ENCODE data around the gene TMEM252. TPM values are rescaled to one million over a fixed set of nuclear protein-coding genes. Genes with fewer than 3 reads are reported as not detected.

The TMEM252 gene
- total and polyA plus RNA-seq, 2 experiments from 2014 or later, result 0.76 TPM; not detected in 1

- no peak for TF ChIP-seq CTCF (IDR thresholded peaks at IDR 0.05; ENCODE audit: low read depth, low read length)
- Histone ChIP-seq H3K27me3 (no peaks in the 10 kb centered on the region), H3K4me3 (no peak overlapping the region), H3K27ac (no peak overlapping the region), H3K4me1 (ENCODE audit: low read depth) (peaks cover 29% of the 10 kb centered on the region), H3K36me3 (peaks cover 6% of the 10 kb centered on the region), H3K9me3 (ENCODE audit: low read depth) (no peaks in the 10 kb centered on the region)
- no peak for DNase-seq (ENCODE audit: low read depth in 1 of 2, low spot score in 1 of 2)
Observed at GRCh38 chr9:68498816-68499215, 41.9 kb downstream of the TMEM252 start.

DNA sequence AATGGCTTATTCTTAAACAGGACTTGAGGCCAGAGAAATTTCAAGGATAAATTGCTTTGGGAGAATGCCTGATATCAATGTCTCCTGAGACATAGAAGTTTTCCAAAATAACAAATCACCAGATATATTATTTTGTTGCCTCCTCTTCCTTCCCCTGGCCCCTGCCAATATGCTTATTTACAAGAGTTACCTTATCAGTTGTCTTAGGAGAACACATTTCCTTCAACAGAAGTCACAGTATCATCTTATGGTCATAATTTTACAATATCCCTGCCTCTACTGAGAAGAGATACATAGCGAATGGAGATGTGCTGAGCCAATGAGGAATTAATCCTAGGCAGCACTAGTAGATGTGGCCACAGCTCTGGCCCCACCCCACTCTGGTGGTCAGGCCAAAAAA is 43.1 kb downstream of the TMEM252 start:
- DNase-seq (ENCODE audit: low read depth in 1 of 2, low spot score in 1 of 2), result no peak
- Histone ChIP-seq H3K27ac (no peak overlapping the region), H3K36me3 (peaks cover 3% of the 10 kb centered on the region), H3K9me3 (ENCODE audit: low read depth) (no peaks in the 10 kb centered on the region), H3K4me3 (no peak overlapping the region), H3K27me3 (no peaks in the 10 kb centered on the region), H3K4me1 (ENCODE audit: low read depth) (peaks cover 41% of the 10 kb centered on the region)
- TF ChIP-seq CTCF (IDR thresholded peaks at IDR 0.05; ENCODE audit: low read depth, low read length), result no peak

- no peaks in the 10 kb centered on the region for H3K27me3 ChIP-seq
- peaks cover 30% of the 10 kb centered on the region for H3K4me1 ChIP-seq (ENCODE audit: low read depth)
- no peak for DNase-seq (ENCODE audit: low read depth in 1 of 2, low spot score in 1 of 2)
- H3K27ac ChIP-seq, result no peak overlapping the region
- TF ChIP-seq CTCF (IDR thresholded peaks at IDR 0.05; ENCODE audit: low read depth, low read length), result no peak
- no peak overlapping the region for H3K4me3 ChIP-seq
- H3K36me3 ChIP-seq, result peaks cover 3% of the 10 kb centered on the region
- H3K9me3 ChIP-seq (ENCODE audit: low read depth), result no peaks in the 10 kb centered on the region
Observed at GRCh38 chr9:68496356-68496755, 44.3 kb downstream of the TMEM252 start.

DNA sequence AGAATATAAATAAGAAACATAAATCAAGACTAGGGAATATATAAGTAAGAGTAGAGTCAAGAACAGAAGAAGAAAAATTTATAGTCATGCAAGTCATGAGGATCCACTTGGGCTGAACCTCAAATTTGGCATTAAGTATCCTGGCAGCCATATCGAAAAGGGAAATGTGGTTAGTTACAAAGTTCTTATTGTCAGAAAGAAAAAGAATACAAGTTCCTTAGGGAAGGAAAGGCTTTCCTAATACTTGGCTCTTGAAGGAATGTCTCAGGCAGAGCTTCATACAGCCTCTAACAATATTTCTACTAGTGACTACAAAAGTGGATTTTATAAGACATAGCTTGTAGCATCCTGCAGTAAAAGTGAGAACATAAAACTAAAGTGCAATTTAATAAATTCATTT is 45.4 kb downstream of the TMEM252 start:
- peak in 1 of 2 donors; percentile 9 for DNase-seq (ENCODE audit: low read depth in 1 of 2, low spot score in 1 of 2)
- Histone ChIP-seq H3K4me3 (no peak overlapping the region), H3K4me1 (ENCODE audit: low read depth) (peaks cover 19% of the 10 kb centered on the region), H3K27ac (no peak overlapping the region), H3K36me3 (peaks cover 3% of the 10 kb centered on the region), H3K9me3 (ENCODE audit: low read depth) (no peaks in the 10 kb centered on the region), H3K27me3 (no peaks in the 10 kb centered on the region)
- TF ChIP-seq CTCF (IDR thresholded peaks at IDR 0.05; ENCODE audit: low read depth, low read length), result no peak

DNA sequence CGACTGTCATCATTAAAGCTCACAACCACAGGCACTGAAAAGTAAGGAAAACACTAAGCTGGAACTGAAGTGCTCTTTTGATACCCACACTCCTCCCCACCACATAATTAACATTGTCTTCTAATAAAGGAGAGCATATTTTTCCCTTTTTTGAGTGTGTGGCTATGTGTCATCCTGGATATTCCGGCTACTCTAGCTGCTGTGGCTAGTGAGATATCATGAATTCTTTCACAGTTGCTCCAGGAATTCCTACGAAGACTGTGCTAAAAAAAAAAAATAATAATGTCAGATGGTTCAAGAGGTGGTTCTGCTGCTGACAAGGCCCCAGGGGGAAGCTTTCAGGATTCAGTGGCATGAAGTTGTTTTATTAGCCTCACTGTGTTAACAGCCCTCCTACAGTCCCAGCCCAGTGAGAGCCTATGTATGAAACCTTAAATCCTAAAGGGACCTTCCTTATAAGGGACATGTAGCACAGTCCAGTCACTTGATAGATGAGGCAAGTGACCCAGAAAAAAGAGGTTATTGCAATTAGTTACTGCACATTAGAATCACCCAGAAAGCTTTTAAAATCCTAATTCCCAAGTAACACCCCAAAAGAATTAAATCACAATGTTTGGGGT is 46.6 kb downstream of the TMEM252 start:
- TF ChIP-seq CTCF (IDR thresholded peaks at IDR 0.05; ENCODE audit: low read depth, low read length), result no peak
- Histone ChIP-seq H3K4me3 (no peak overlapping the region), H3K9me3 (ENCODE audit: low read depth) (no peaks in the 10 kb centered on the region), H3K4me1 (ENCODE audit: low read depth) (peaks cover 16% of the 10 kb centered on the region), H3K36me3 (peaks cover 3% of the 10 kb centered on the region), H3K27ac (peak overlapping the region; percentile 65), H3K27me3 (no peaks in the 10 kb centered on the region)
- peak in 1 of 2 donors; percentile 13 for DNase-seq (ENCODE audit: low read depth in 1 of 2, low spot score in 1 of 2)
